GM23338 (cell line): Measurements from ENCODE around the gene LDLRAD3. TPM values are rescaled to one million over a fixed set of nuclear protein-coding genes. Genes with fewer than 3 reads are reported as not detected.

Source experiments
- ATAC-seq: fragments of 200-7000 bp; cut with Tn5 transposase; 3 replicates; pipeline ENCODE4 v1.9.1; 2020
- DNase-seq: peaks from one replicate; pipeline ENCODE4 v3.0.0-alpha.2; 2015; ENCODE audit warnings: low spot score
- H2AFZ ChIP-seq: fragments of 200-600 bp; sonication (generic); 2 replicates; pipeline ENCODE4 v1.8.0; 2016; ENCODE audit warnings: antibody characterized with exemption, mild to moderate bottlenecking, moderate library complexity
- H3F3A ChIP-seq: fragments of 200-600 bp; sonication (generic); replicated peaks from 2 replicates; pipeline ENCODE4 v1.8.0; 2017; ENCODE audit warnings: antibody characterized with exemption, mixed run types, low read depth
- H3K27ac ChIP-seq: fragments of 200-600 bp; sonication (generic); 2 replicates; pipeline ENCODE4 v1.6.1; 2016; ENCODE audit warnings: low read depth
- H3K27me3 ChIP-seq: fragments of 200-600 bp; sonication (generic); 2 replicates; pipeline ENCODE4 v1.8.0; 2016; ENCODE audit warnings: mild to moderate bottlenecking, mixed run types, moderate library complexity; ENCODE audit not compliant: insufficient read depth
- H3K36me3 ChIP-seq: fragments of 200-600 bp; sonication (generic); 2 replicates; pipeline ENCODE4 v1.8.0; 2016; ENCODE audit warnings: mild to moderate bottlenecking; ENCODE audit not compliant: insufficient read depth
- H3K4me1 ChIP-seq: fragments of 200-600 bp; sonication (generic); 2 replicates; pipeline ENCODE4 v1.8.0; 2016; ENCODE audit warnings: mild to moderate bottlenecking, moderate library complexity; ENCODE audit not compliant: insufficient read depth
- H3K4me2 ChIP-seq: fragments of 200-600 bp; sonication (generic); 2 replicates; pipeline ENCODE4 v1.7.1; 2017; ENCODE audit warnings: mixed run types
- H3K4me3 ChIP-seq: fragments of 200-600 bp; sonication (generic); 2 replicates; pipeline ENCODE4 v1.6.1; 2016; ENCODE audit warnings: mixed run types
- H3K79me2 ChIP-seq: fragments of 200-600 bp; sonication (generic); replicated peaks from 2 replicates; pipeline ENCODE4 v1.8.0; 2017; ENCODE audit warnings: mild to moderate bottlenecking; ENCODE audit not compliant: insufficient read depth
- H3K9me2 ChIP-seq: fragments of 200-600 bp; sonication (generic); 2 replicates; pipeline ENCODE4 v1.8.0; 2017; ENCODE audit not compliant: insufficient read depth
- H4K20me1 ChIP-seq: fragments of 200-600 bp; sonication (generic); replicated peaks from 2 replicates; pipeline ENCODE4 v1.8.0; 2017; ENCODE audit warnings: mild to moderate bottlenecking; ENCODE audit not compliant: insufficient read depth
- H3K27ac Mint-ChIP-seq: 2 replicates; pipeline ENCODE4 v1.8.0; 2020; ENCODE audit warnings: inconsistent platforms, mild to moderate bottlenecking, moderate library complexity, mixed read lengths
- H3K27me3 Mint-ChIP-seq: 3 replicates; pipeline ENCODE4 v1.8.0; 2022; ENCODE audit warnings: low read depth, mild to moderate bottlenecking, moderate library complexity, mixed read lengths, inconsistent platforms; ENCODE audit not compliant: insufficient read depth, poor library complexity
- H3K36me3 Mint-ChIP-seq: 3 replicates; pipeline ENCODE4 v1.8.0; 2021; ENCODE audit warnings: low read depth, mild to moderate bottlenecking, inconsistent platforms, moderate library complexity, mixed read lengths
- H3K4me1 Mint-ChIP-seq: 3 replicates; pipeline ENCODE4 v1.8.0; 2020; ENCODE audit warnings: mild to moderate bottlenecking, inconsistent platforms, mixed read lengths
- H3K4me3 Mint-ChIP-seq: 3 replicates; pipeline ENCODE4 v1.8.0; 2021; ENCODE audit warnings: moderate library complexity, mild to moderate bottlenecking, inconsistent platforms, mixed read lengths
- H3K9me3 Mint-ChIP-seq: 3 replicates; pipeline ENCODE4 v1.8.0; 2020; ENCODE audit warnings: moderate library complexity, mild to moderate bottlenecking, inconsistent platforms, mixed read lengths
- CREB1 ChIP-seq: fragments of 250-450 bp; sonication (Bioruptor Pico); IDR thresholded peaks from 2 replicates; pipeline ENCODE4 v1.5.0; 2020; ENCODE audit warnings: low read depth, mild to moderate bottlenecking, moderate library complexity
- CTCF ChIP-seq, 2 experiments: fragments of 200-600 bp in 1 of 2; sonication (generic) in 1 of 2; conservative IDR thresholded peaks; 2 replicates each; pipeline versions ENCODE4 v1.5.1 to v1.6.1; 2016 to 2017; ENCODE audit warnings: antibody characterized with exemption in 2 of 2, low read depth in 2 of 2, mild to moderate bottlenecking in 2 of 2, moderate library complexity in 1 of 2
- ETS1 ChIP-seq: IDR thresholded peaks from 2 replicates; pipeline ENCODE4 v1.6.1; 2016; ENCODE audit warnings: antibody characterized with exemption
- EZH2 ChIP-seq: fragments of 200-600 bp; sonication (generic); IDR thresholded peaks from one replicate; pipeline ENCODE4 v1.8.0; 2017; ENCODE audit warnings: antibody characterized with exemption, mild to moderate bottlenecking, low read depth; ENCODE audit not compliant: unreplicated experiment
- EZH2phosphoT487 ChIP-seq: fragments of 200-600 bp; sonication (generic); IDR thresholded peaks from one replicate; pipeline ENCODE4 v1.8.1; 2018; ENCODE audit warnings: antibody characterized with exemption; ENCODE audit not compliant: unreplicated experiment
- JUNB ChIP-seq: IDR thresholded peaks from one replicate; pipeline ENCODE4 v1.6.1; 2016; ENCODE audit warnings: antibody characterized with exemption; ENCODE audit not compliant: unreplicated experiment
- NANOG ChIP-seq: IDR thresholded peaks from 2 replicates; pipeline ENCODE4 v1.6.1; 2016; ENCODE audit warnings: antibody characterized with exemption, borderline replicate concordance
- POLR2AphosphoS5 ChIP-seq: IDR thresholded peaks from 2 replicates; pipeline ENCODE4 v1.6.1; 2016; ENCODE audit warnings: antibody characterized with exemption, low read depth
- REST ChIP-seq: IDR thresholded peaks from one replicate; pipeline ENCODE4 v1.6.1; 2018; ENCODE audit warnings: antibody characterized with exemption; ENCODE audit not compliant: unreplicated experiment
- STAT1 ChIP-seq: IDR thresholded peaks from one replicate; pipeline ENCODE4 v1.6.1; 2016; ENCODE audit warnings: antibody characterized with exemption; ENCODE audit not compliant: unreplicated experiment
- ZNF114 ChIP-seq: fragments of 250-450 bp; sonication (Bioruptor Pico); IDR thresholded peaks from 2 replicates; pipeline ENCODE4 v1.5.0; 2020; ENCODE audit warnings: mild to moderate bottlenecking, moderate library complexity
- ZNF331 ChIP-seq: fragments of 250-450 bp; sonication (Bioruptor Pico); IDR thresholded peaks from 2 replicates; pipeline ENCODE4 v1.5.0; 2020; ENCODE audit warnings: low read depth, mild to moderate bottlenecking, moderate library complexity
- ZNF462 ChIP-seq: fragments of 250-450 bp; sonication (Bioruptor Pico); IDR thresholded peaks from 2 replicates; pipeline ENCODE4 v1.5.0; 2020; ENCODE audit warnings: mild to moderate bottlenecking, moderate library complexity
- polyA plus RNA-seq: library from polyadenylated mRNA; unstranded; fragments of >200 nt; fragmentation: Nextera tagmentation; extraction: Ambion mirVana; gene quantifications from 2 replicates; pipeline ENCODE4 v1.2.1, GENCODE V29; 2016
- total RNA-seq: library from RNA; depleted of rRNA; stranded (reverse); fragments of >200 nt; shearing (Covaris generic); gene quantifications from 2 replicates; pipeline ENCODE4 v1.2.3, GENCODE V29; 2014

The LDLRAD3 gene
- total and polyA plus RNA-seq, 2 experiments from 2014 or later: 8.5 to 19.4 TPM

- Histone ChIP-seq H2AFZ (no peak overlapping the region), H3K27me3 (no peaks in the 10 kb centered on the region), H3K27ac (no peak overlapping the region), H3K4me1 (no peaks in the 10 kb centered on the region; the same call in 1 of the 2 replicates), H3K4me3 (no peak overlapping the region), H3F3A (no peaks in the 10 kb centered on the region), H4K20me1 (no peaks in the 10 kb centered on the region), H3K36me3 (no peaks in the 10 kb centered on the region), H3K4me2 (no peak overlapping the region), H3K79me2 (no peaks in the 10 kb centered on the region), H3K9me2 (peaks cover 16% of the 10 kb centered on the region; the same call in 1 of the 2 replicates)
- no peak overlapping the region for H3K4me3 Mint-ChIP-seq
- DNase-seq (no peak), ATAC-seq (no peak)
- no peaks in the 10 kb centered on the region for H3K9me3 Mint-ChIP-seq
- TF ChIP-seq STAT1: no peak
- no peak for TF ChIP-seq ETS1
- no peak for TF ChIP-seq CTCF (conservative IDR thresholded peaks at IDR 0.05; ENCODE audit: low read depth in 2 of 2)
- TF ChIP-seq ZNF114: no peak
- TF ChIP-seq CREB1 (CRISPR knock-in tag): no peak
- no peak for TF ChIP-seq ZNF462 (CRISPR knock-in tag)
- TF ChIP-seq ZNF331: no peak
- TF ChIP-seq POLR2AphosphoS5: no peak
- TF ChIP-seq REST: no peak
- TF ChIP-seq JUNB: no peak
- TF ChIP-seq NANOG: no peak
- TF ChIP-seq EZH2: no peak
- no peak for TF ChIP-seq EZH2phosphoT487
- H3K4me1 Mint-ChIP-seq: peaks cover 6% of the 10 kb centered on the region; the same call in 2 of the 3 replicates
- no peaks in the 10 kb centered on the region for H3K27me3 Mint-ChIP-seq
- H3K36me3 Mint-ChIP-seq: no peaks in the 10 kb centered on the region
- no peak overlapping the region for H3K27ac Mint-ChIP-seq
Observed at GRCh38 chr11:35914816-35915215, 29.0 kb upstream of the LDLRAD3 start.
